Natural killer cell (primary cell): ENCODE results near the gene MAD1L1. TPM values are rescaled to one million over a fixed set of nuclear protein-coding genes. Genes with fewer than 3 reads are reported as not detected.
A peak's percentile ranks its signal among the peaks of the same experiment; 100 is the strongest.

ENCODE experiments used
- ATAC-seq, 3 donors: fragments of 150-1000 bp in 2 of 3; fragments of 200-7000 bp in 1 of 3; cut with Tn5 transposase; 1 replicate in 1 of 3; 2 replicates in 2 of 3; pipeline ENCODE4 v1.10.0; 2021; ENCODE audit warnings: mild to moderate bottlenecking in 2 of 3, moderate library complexity in 2 of 3
- DNase-seq, 2 donors: peaks; one replicate each; pipeline versions ENCODE4 v3.0.0 to v3.0.0-alpha.2; 2013 to 2021; ENCODE audit warnings: mixed read lengths in 1 of 2
- H3K27ac ChIP-seq: one replicate; pipeline ENCODE4 v1.5.1; 2013; ENCODE audit warnings: mild to moderate bottlenecking, low read length
- H3K27me3 ChIP-seq: one replicate; pipeline ENCODE4 v1.6.1; 2013; ENCODE audit warnings: low read length; ENCODE audit not compliant: control insufficient read depth, insufficient read depth
- H3K36me3 ChIP-seq: one replicate; pipeline ENCODE4 v1.6.1; 2013; ENCODE audit warnings: low read length; ENCODE audit not compliant: control insufficient read depth, insufficient read depth
- H3K4me1 ChIP-seq: one replicate; pipeline ENCODE4 v1.6.1; 2013; ENCODE audit warnings: low read length; ENCODE audit not compliant: control insufficient read depth, insufficient read depth
- H3K4me3 ChIP-seq: one replicate; pipeline ENCODE4 v1.5.1; 2013; ENCODE audit warnings: low read length
- H3K9me3 ChIP-seq: one replicate; pipeline ENCODE4 v1.6.1; 2013; ENCODE audit warnings: low read length; ENCODE audit not compliant: control insufficient read depth, insufficient read depth
- H3K27ac Mint-ChIP-seq, 2 donors: one replicate each; pipeline ENCODE4 v1.8.0; 2022; ENCODE audit warnings: mild to moderate bottlenecking in 2 of 2, mixed read lengths in 2 of 2, moderate library complexity in 1 of 2
- H3K27me3 Mint-ChIP-seq, 2 donors: one replicate each; pipeline ENCODE4 v1.8.0; 2022; ENCODE audit warnings: low read depth in 2 of 2, mixed read lengths in 2 of 2
- H3K36me3 Mint-ChIP-seq: one replicate; pipeline ENCODE4 v1.8.0; 2022; ENCODE audit warnings: mixed read lengths
- H3K4me1 Mint-ChIP-seq, 2 donors: one replicate each; pipeline ENCODE4 v1.8.0; 2022; ENCODE audit warnings: mixed read lengths in 2 of 2
- H3K4me3 Mint-ChIP-seq: one replicate; pipeline ENCODE4 v1.8.0; 2022; ENCODE audit warnings: mild to moderate bottlenecking, moderate library complexity, mixed read lengths
- H3K9me3 Mint-ChIP-seq, 2 donors: one replicate each; pipeline ENCODE4 v1.8.0; 2022; ENCODE audit warnings: mixed read lengths in 2 of 2
- CTCF ChIP-seq: fragments of 200-600 bp; IDR thresholded peaks from one replicate; pipeline ENCODE4 v1.8.0; 2022; ENCODE audit warnings: antibody characterized with exemption
- WGBS: methylation state at CpG from one replicate; pipeline ENCODE4 v1.1.7; 2013; ENCODE audit warnings: missing lambda C conversion rate; ENCODE audit not compliant: insufficient coverage; 5-methylcytosine and 5-hydroxymethylcytosine counted together
- intact Hi-C: fragments of 100-400 bp; cut with micrococcal nuclease; formaldehyde crosslinking; loops from one replicate; pipeline ENCODE4 v1.14.2; 2022
- total RNA-seq, 4 donors: library from RNA; stranded (reverse); fragments of 120-200 nt in 1 of 4; gene quantifications; one replicate each; pipeline versions ENCODE4 v1.2.3 to v1.2.4, GENCODE V29; 2013 to 2022

The MAD1L1 gene
- total RNA-seq, 3 donors from 2014 or later (not counting 1 experiment from before 2014, with no cell fraction given), result 53.6 to 81.2 (median 77.4) TPM

- peaks cover 73% of the 10 kb centered on the region for H3K4me1 ChIP-seq
- Mint-ChIP-seq H3K9me3 (no peaks in the 10 kb centered on the region), H3K36me3 (no peaks in the 10 kb centered on the region), H3K4me1 (peaks cover 15 to 42% of the 10 kb centered on the region in 2 donors), H3K27ac (peak overlapping the region; percentile 72 to 82), H3K4me3 (peak overlapping the region; percentile 85), H3K27me3 (no peaks in the 10 kb centered on the region)
- H3K27me3 ChIP-seq, result no peaks in the 10 kb centered on the region
- DNase-seq (peak in 1 of 2 donors; percentile 35), ATAC-seq (peak; percentile 21 to 59 (median 25))
- peak overlapping the region; percentile 40 for H3K27ac ChIP-seq
- H3K36me3 ChIP-seq, result no peaks in the 10 kb centered on the region
- TF ChIP-seq CTCF, result no peak
- no peak overlapping the region for H3K4me3 ChIP-seq
- intact Hi-C loops, result loop anchor here (5.0 to 10.0 kb wide), 3 partner anchors 98 to 674 kb away; partner anchors contain the start of gene PSMG3
- no peaks in the 10 kb centered on the region for H3K9me3 ChIP-seq
- WGBS, result 15% methylated on average over 24 of the region's 24 CpGs
These were observed 16.4 kb upstream of the MAD1L1 start for GRCh38 chr7:2248984-2249694.

DNA sequence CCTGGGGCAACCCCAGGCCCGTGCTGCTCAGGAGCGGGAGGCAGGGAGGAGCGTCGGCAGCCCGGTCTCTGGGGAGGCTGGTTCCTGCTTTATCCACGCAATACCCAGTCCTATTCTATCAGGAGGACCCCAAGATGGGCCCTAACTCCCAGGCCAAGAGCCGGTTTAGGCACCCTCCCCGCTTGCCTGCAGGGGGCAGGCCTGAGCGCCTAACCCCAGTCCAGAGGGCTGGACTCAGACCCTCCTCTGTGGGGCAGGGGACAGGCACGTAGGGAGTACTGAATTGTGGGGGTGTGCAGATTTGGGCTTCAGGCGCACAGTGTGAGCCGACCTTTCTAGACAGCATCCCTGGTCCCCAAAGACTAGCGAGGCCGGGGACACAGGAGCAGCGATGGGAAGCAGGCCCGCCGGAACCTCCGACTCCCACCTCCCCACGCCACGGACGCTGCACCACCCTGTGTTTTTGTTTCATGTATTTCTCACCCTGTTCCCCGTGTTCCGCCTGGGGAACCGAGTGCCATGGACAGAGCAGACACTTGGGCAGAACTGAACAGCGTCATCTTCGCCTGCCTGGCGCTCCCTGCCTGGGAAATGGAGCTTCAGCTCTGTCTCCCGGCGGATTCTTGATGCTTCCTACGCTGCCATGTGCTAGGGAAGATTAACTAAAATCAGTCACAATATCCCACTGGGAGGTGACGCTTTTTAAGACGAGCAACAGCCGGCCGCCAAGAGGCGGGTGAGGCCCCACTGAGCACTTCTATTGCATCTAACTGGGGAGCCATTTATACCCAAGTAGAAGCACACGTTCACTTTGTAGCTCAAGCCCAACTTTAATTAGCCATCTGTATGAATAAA, 14.6 kb upstream of the MAD1L1 start:
- intact Hi-C loops, result loop anchor here (5.0 to 10.0 kb wide), 3 partner anchors 100 to 673 kb away; partner anchors contain the start of gene PSMG3
- Mint-ChIP-seq H3K4me1 (peaks cover 20 to 43% of the 10 kb centered on the region in 2 donors), H3K27me3 (no peaks in the 10 kb centered on the region), H3K4me3 (no peak overlapping the region), H3K27ac (no peak overlapping the region), H3K36me3 (no peaks in the 10 kb centered on the region), H3K9me3 (no peaks in the 10 kb centered on the region)
- H3K36me3 ChIP-seq, result no peaks in the 10 kb centered on the region
- peaks cover 80% of the 10 kb centered on the region for H3K4me1 ChIP-seq
- ATAC-seq (peak in 1 of 3 donors; percentile 29), DNase-seq (peak in 1 of 2 donors; percentile 38)
- TF ChIP-seq CTCF, result peak; percentile 32
- no peaks in the 10 kb centered on the region for H3K27me3 ChIP-seq
- H3K9me3 ChIP-seq, result no peaks in the 10 kb centered on the region
- H3K27ac ChIP-seq, result no peak overlapping the region
- 94% methylated on average over 36 of the region's 36 CpGs for WGBS
- no peak overlapping the region for H3K4me3 ChIP-seq

DNA sequence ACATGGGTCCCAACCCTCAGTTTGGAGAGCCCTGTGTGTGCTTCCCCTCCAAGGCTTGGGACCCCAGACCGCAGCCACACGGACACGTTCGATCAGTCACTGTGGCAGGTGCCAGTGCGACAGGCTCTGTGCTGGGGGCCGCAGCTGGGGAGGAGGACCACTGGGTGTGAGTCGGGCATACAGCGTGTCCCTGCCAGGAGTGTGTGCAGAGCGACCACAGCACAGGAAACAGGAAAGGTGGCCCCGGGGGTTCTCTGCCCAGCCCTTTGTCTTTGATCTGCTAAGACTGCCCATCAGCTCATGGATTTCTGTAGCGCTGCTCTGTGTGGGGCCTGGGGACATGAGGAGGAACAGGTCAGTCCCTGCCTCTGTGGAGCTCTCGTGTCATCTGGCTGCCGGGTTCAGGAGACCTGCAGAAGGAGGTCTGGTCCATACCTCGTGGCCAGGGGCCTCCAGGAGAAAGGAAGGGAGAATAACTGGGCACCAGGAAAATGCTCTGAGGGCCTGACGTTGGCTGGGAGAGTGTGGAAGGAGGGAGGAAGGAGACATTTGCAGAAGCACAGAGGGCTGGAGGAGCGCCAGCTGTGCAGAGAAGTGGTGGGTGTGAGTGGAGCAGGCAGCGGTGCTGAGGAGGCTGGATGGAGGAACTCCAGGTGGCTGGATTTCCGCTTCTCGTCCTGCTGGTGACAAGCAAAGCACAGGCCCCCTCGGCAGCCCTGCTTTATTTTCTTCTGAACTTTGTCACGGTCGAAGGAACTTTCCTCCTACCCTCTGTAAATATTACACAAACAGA, 13.3 kb upstream of the MAD1L1 start:
- peak overlapping the region; percentile 37 for H3K4me3 Mint-ChIP-seq
- intact Hi-C loops, result loop anchor here (5.0 to 10.0 kb wide), 3 partner anchors 101 to 671 kb away; partner anchors contain the start of gene PSMG3

More for the DNA sequence above, 13.3 kb upstream of the MAD1L1 start:
- ATAC-seq (no peak), DNase-seq (no peak)
- H3K36me3 Mint-ChIP-seq, result no peaks in the 10 kb centered on the region
- TF ChIP-seq CTCF, result no peak
- Histone ChIP-seq H3K27ac (no peak overlapping the region), H3K27me3 (no peaks in the 10 kb centered on the region), H3K4me1 (peaks cover 78% of the 10 kb centered on the region), H3K36me3 (no peaks in the 10 kb centered on the region), H3K4me3 (no peak overlapping the region), H3K9me3 (no peaks in the 10 kb centered on the region)
- WGBS, result 33% methylated on average over 22 of the region's 22 CpGs
- H3K4me1 Mint-ChIP-seq, result peaks cover 20 to 49% of the 10 kb centered on the region in 2 donors
- no peaks in the 10 kb centered on the region for H3K9me3 Mint-ChIP-seq
- H3K27ac Mint-ChIP-seq, result peak overlapping the region in 1 of 2 donors; percentile 35
- H3K27me3 Mint-ChIP-seq, result no peaks in the 10 kb centered on the region
